Gastroesophageal sphincter (tissue), 4 donors: ENCODE measurements around the gene TMIGD1. TPM values are rescaled to one million over a fixed set of nuclear protein-coding genes. Genes with fewer than 3 reads are reported as not detected.

Source experiments
- ATAC-seq: fragments of 150-250 bp; one replicate; pipeline ENCODE4 v1.9.1; 2016; ENCODE audit warnings: mild to moderate bottlenecking, moderate library complexity
- H3K27ac ChIP-seq, 4 donors: fragments of 200-600 bp; sonication (generic) in 3 of 4; 1 replicate in 3 of 4; 2 replicates in 1 of 4; pipeline ENCODE4 v1.5.1; 2016 to 2019
- H3K27me3 ChIP-seq: fragments of 200-600 bp; sonication (generic); one replicate; pipeline ENCODE4 v1.5.1; 2019
- H3K36me3 ChIP-seq, 2 donors: fragments of 200-600 bp; sonication (generic); one replicate each; pipeline ENCODE4 v1.5.1; 2019; ENCODE audit warnings: control low read depth in 1 of 2
- H3K4me1 ChIP-seq, 3 donors: fragments of 200-600 bp; sonication (generic); 1 replicate in 2 of 3; 2 replicates in 1 of 3; pipeline ENCODE4 v1.5.1; 2016 to 2019; ENCODE audit warnings: control low read depth in 2 of 3
- H3K4me3 ChIP-seq, 2 donors: fragments of 200-600 bp; sonication (generic); one replicate each; pipeline ENCODE4 v1.5.1; 2019; ENCODE audit warnings: mild to moderate bottlenecking in 1 of 2, moderate library complexity in 1 of 2
- H3K9me3 ChIP-seq, 3 donors: fragments of 200-600 bp; sonication (generic); one replicate each; pipeline ENCODE4 v1.5.1; 2017 to 2019; ENCODE audit warnings: control low read depth in 2 of 3
- EP300 ChIP-seq: sonication (generic); formaldehyde crosslinking; IDR thresholded peaks from one replicate; pipeline ENCODE4 v1.6.1; 2017; ENCODE audit warnings: antibody characterized with exemption, mild to moderate bottlenecking
- POLR2A ChIP-seq, 2 donors: fragments of 450-650 bp; IDR thresholded peaks; one replicate each; pipeline ENCODE4 v1.6.1; 2017; ENCODE audit warnings: antibody characterized with exemption in 2 of 2, mild to moderate bottlenecking in 2 of 2, moderate library complexity in 1 of 2
- POLR2AphosphoS5 ChIP-seq: sonication (generic); formaldehyde crosslinking; IDR thresholded peaks from one replicate; pipeline ENCODE4 v1.6.1; 2017; ENCODE audit warnings: antibody characterized with exemption
- WGBS, 2 donors: methylation state at CpG; one replicate each; pipeline ENCODE4 v1.1.5; 2018; ENCODE audit warnings: low coverage in 1 of 2; 5-methylcytosine and 5-hydroxymethylcytosine counted together
- total RNA-seq, 4 donors: library from RNA; depleted of rRNA; stranded (reverse); fragments of >200 nt; gene quantifications; one replicate each; pipeline ENCODE4 v1.1.0, GENCODE V29; 2016
- TF ChIP-seq, protein P1 (sequence below), 4 experiments: fragments of 200-600 bp in 2 of 4; fragments of 450-650 bp in 2 of 4; sonication (generic) in 1 of 4; IDR thresholded peaks; one replicate each; pipeline ENCODE4 v1.5.1; 2017 to 2019; ENCODE audit warnings: antibody characterized with exemption in 4 of 4, mild to moderate bottlenecking in 2 of 4, moderate library complexity in 2 of 4

Gene TMIGD1
- total RNA-seq, 4 donors from 2014 or later, result not detected

DNA sequence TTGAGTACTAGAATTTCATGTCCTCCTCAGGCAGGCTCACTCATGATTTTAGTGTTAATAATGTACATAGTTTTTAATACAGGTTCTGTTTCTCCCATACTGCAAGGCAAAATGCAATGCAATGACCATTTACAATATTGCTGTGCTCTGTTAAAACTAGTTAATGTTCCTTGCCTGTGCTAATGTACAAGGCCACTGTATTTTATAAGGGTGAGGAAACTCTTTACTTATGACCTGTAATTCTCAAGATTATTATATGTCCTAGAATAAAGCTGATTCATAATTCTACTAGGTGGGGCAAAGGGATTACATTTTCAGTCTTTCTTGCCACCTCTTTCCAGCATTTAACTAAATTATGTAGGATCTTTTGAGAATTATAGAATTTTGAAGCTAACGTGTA lies 19.4 kb downstream of the TMIGD1 start:
- no peak overlapping the region for H3K27ac ChIP-seq
- no peak for ATAC-seq
- no peaks in the 10 kb centered on the region for H3K9me3 ChIP-seq
- 43 to 50% methylated on average over 1 of the region's 1 CpG for WGBS, 2 donors
- H3K4me1 ChIP-seq, result peaks cover 0 to 9% (median 0%) of the 10 kb centered on the region in 3 donors
- no peaks in the 10 kb centered on the region for H3K36me3 ChIP-seq
- no peak overlapping the region for H3K4me3 ChIP-seq
- TF ChIP-seq, protein P1, sequence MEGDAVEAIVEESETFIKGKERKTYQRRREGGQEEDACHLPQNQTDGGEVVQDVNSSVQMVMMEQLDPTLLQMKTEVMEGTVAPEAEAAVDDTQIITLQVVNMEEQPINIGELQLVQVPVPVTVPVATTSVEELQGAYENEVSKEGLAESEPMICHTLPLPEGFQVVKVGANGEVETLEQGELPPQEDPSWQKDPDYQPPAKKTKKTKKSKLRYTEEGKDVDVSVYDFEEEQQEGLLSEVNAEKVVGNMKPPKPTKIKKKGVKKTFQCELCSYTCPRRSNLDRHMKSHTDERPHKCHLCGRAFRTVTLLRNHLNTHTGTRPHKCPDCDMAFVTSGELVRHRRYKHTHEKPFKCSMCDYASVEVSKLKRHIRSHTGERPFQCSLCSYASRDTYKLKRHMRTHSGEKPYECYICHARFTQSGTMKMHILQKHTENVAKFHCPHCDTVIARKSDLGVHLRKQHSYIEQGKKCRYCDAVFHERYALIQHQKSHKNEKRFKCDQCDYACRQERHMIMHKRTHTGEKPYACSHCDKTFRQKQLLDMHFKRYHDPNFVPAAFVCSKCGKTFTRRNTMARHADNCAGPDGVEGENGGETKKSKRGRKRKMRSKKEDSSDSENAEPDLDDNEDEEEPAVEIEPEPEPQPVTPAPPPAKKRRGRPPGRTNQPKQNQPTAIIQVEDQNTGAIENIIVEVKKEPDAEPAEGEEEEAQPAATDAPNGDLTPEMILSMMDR (IDR thresholded peaks at IDR 0.05), result no peak
- TF ChIP-seq POLR2A (IDR thresholded peaks at IDR 0.05) (no peak), EP300 (no peak), POLR2AphosphoS5 (no peak)
- H3K27me3 ChIP-seq, result no peaks in the 10 kb centered on the region

DNA sequence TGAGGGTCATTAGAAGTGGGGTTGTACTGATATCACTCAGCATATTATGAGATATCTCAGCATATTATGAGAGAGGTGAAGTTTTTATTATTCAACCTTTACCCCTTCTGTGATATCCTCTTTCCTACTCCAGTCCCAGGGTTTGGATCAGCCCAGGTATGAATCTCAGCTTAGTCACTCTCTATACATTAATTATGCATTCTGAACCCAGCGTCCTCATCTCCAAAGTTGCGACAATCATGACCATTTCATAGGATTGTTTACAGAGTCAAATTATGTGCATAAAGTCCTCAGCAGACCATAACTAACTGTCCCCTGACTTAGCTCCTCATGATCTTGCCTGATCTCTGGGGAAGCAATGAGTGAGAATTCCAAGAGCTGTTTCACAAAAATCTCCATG lies 21.6 kb downstream of the TMIGD1 start:
- Histone ChIP-seq H3K27me3 (no peaks in the 10 kb centered on the region), H3K9me3 (no peaks in the 10 kb centered on the region), H3K27ac (no peak overlapping the region), H3K36me3 (no peaks in the 10 kb centered on the region), H3K4me3 (no peak overlapping the region), H3K4me1 (no peaks in the 10 kb centered on the region)
- TF ChIP-seq POLR2AphosphoS5, result no peak
- TF ChIP-seq EP300, result no peak
- no peak for TF ChIP-seq POLR2A (IDR thresholded peaks at IDR 0.05)
- TF ChIP-seq, protein P1 (IDR thresholded peaks at IDR 0.05), result no peak
- 73 to 75% methylated on average over 2 of the region's 2 CpGs for WGBS, 2 donors
- no peak for ATAC-seq

DNA sequence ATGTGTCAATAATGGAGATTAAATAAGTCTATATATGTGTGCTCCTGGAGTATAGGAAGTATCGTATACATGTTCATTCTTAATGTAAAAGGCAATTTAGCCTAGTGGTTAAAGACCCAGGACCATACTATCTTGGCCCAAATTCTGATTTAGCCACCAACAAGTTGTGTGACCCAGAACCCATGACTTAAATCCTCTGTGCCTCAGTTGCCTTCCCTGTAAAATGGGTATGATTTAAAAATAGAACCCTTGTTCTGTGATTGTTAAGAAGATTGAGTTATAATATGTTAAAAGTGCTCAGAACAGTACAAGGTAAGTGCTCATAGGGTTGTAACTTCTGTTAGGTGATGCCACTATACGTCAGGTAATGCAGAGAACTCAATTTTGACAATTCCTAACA lies 23.3 kb downstream of the TMIGD1 start:
- Histone ChIP-seq H3K27me3 (no peaks in the 10 kb centered on the region), H3K4me3 (no peak overlapping the region)
- WGBS, 2 donors, result 86 to 93% methylated on average over 2 of the region's 2 CpGs

DNA sequence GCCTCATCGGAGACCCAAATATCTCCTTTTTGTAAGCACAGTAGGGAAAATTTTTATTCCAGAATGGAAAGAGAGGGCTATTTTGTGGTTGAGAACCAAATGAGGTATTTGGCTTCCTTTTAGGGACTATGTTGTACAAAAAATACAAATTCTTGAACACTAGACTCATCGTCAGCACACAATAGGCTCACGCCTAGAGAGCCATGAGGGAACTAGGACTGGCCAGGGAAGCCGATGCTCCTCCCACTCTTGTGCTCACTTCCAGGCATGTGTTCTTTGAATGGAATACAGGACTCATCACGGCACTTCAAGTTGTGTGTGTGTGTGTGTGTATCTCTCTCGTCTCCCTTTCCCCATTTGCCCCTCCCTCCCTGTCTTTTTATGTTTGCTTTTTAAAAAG lies 24.3 kb downstream of the TMIGD1 start:
- Histone ChIP-seq H3K36me3 (no peaks in the 10 kb centered on the region), H3K4me3 (no peak overlapping the region), H3K4me1 (no peaks in the 10 kb centered on the region), H3K27me3 (no peaks in the 10 kb centered on the region), H3K27ac (no peak overlapping the region), H3K9me3 (no peaks in the 10 kb centered on the region)
- 81 to 86% methylated on average over 6 of the region's 6 CpGs for WGBS, 2 donors
- ATAC-seq, result no peak
- TF ChIP-seq POLR2AphosphoS5 (no peak), POLR2A (IDR thresholded peaks at IDR 0.05) (no peak), EP300 (no peak)
- TF ChIP-seq, protein P1 (IDR thresholded peaks at IDR 0.05), result no peak

More for the DNA sequence above, 23.3 kb downstream of the TMIGD1 start:
- Histone ChIP-seq H3K27ac (no peak overlapping the region), H3K36me3 (no peaks in the 10 kb centered on the region), H3K9me3 (no peaks in the 10 kb centered on the region), H3K4me1 (no peaks in the 10 kb centered on the region)
- no peak for ATAC-seq
- no peak for TF ChIP-seq EP300
- no peak for TF ChIP-seq POLR2AphosphoS5
- TF ChIP-seq, protein P1 (IDR thresholded peaks at IDR 0.05), result no peak
- no peak for TF ChIP-seq POLR2A (IDR thresholded peaks at IDR 0.05)

- TF ChIP-seq POLR2AphosphoS5 (no peak), EP300 (no peak)
- TF ChIP-seq, protein P1 (IDR thresholded peaks at IDR 0.05), result no peak
- H3K4me3 ChIP-seq, result no peak overlapping the region
Measured at GRCh38 chr17:30308406-30308805, 25.5 kb downstream of the TMIGD1 start.

More at GRCh38 chr17:30308406-30308805, 25.5 kb downstream of the TMIGD1 start:
- Histone ChIP-seq H3K27me3 (no peaks in the 10 kb centered on the region), H3K36me3 (no peaks in the 10 kb centered on the region), H3K4me1 (no peaks in the 10 kb centered on the region), H3K9me3 (no peaks in the 10 kb centered on the region), H3K27ac (no peak overlapping the region)
- ATAC-seq, result no peak
- WGBS, 2 donors, result 64 to 78% methylated on average over 1 to 2 of the region's 2 CpGs
